Fibroblast of mammary gland (primary cell): ENCODE measurements around the gene SUSD2.
A peak's percentile ranks its signal among the peaks of the same experiment; 100 is the strongest.

ENCODE experiments used
- DNase-seq: peaks from one replicate; pipeline ENCODE4 v3.0.0-alpha.2; 2010; ENCODE audit warnings: low read depth
- H3K4me3 ChIP-seq: 2 replicates; pipeline ENCODE4 v1.5.1; 2011; ENCODE audit warnings: low read depth, mild to moderate bottlenecking, low read length, moderate library complexity; ENCODE audit not compliant: control insufficient read depth
- CTCF ChIP-seq: conservative IDR thresholded peaks from 2 replicates; pipeline ENCODE4 v1.5.1; 2011; ENCODE audit warnings: low read depth, low read length, inconsistent platforms; ENCODE audit not compliant: control insufficient read depth, insufficient read depth

The SUSD2 gene

GRCh38 chr22:24170632-24171031, 10.7 kb upstream of the SUSD2 start:
- H3K4me3 ChIP-seq = no peak overlapping the region
- DNase-seq = no peak
- TF ChIP-seq CTCF = no peak

GRCh38 chr22:24171822-24172221, 9.5 kb upstream of the SUSD2 start:
- no peak overlapping the region for H3K4me3 ChIP-seq
- no peak for DNase-seq

GRCh38 chr22:24175160-24175808, 6.0 kb upstream of the SUSD2 start:
- peak; percentile 71 for DNase-seq
- no peak overlapping the region for H3K4me3 ChIP-seq
- peak; percentile 91 for TF ChIP-seq CTCF

More at GRCh38 chr22:24171822-24172221, 9.5 kb upstream of the SUSD2 start:
- no peak for TF ChIP-seq CTCF

GRCh38 chr22:24176040-24176439, 5.2 kb upstream of the SUSD2 start:
- no peak overlapping the region for H3K4me3 ChIP-seq
- DNase-seq = no peak
- no peak for TF ChIP-seq CTCF

GRCh38 chr22:24176630-24177029, 4.7 kb upstream of the SUSD2 start:
- no peak for TF ChIP-seq CTCF
- no peak for DNase-seq
- no peak overlapping the region for H3K4me3 ChIP-seq

GRCh38 chr22:24177045-24177444, 4.2 kb upstream of the SUSD2 start:
- no peak overlapping the region for H3K4me3 ChIP-seq
- no peak for TF ChIP-seq CTCF
- DNase-seq = no peak

- no peak for DNase-seq
- H3K4me3 ChIP-seq = no peak overlapping the region
- TF ChIP-seq CTCF = no peak
These were observed 3.8 kb upstream of the SUSD2 start for GRCh38 chr22:24177456-24177855.
